PFSK-1 (cell line): ENCODE data around the gene KCNH1.

Experiments
- FOXP2 ChIP-seq: optimal IDR thresholded peaks from 2 replicates; pipeline ENCODE3; 2011; ENCODE audit warnings: borderline replicate concordance, control low read depth, inconsistent platforms; ENCODE audit not compliant: insufficient read depth; ENCODE audit errors: extremely low read length, extremely low read depth
- POLR2AphosphoS5 ChIP-seq: IDR thresholded peaks from 2 replicates; pipeline ENCODE4 v1.6.1; 2012; ENCODE audit warnings: low read depth, mild to moderate bottlenecking, control low read depth, low read length, moderate library complexity
- REST ChIP-seq, 2 experiments: IDR thresholded peaks; 2 replicates each; pipeline versions ENCODE4 v1.6.1 to v1.8.0; 2011 to 2012; ENCODE audit warnings: low read depth in 2 of 2, low read length in 2 of 2, control low read depth in 1 of 2, inconsistent platforms in 1 of 2, mild to moderate bottlenecking in 1 of 2, moderate library complexity in 1 of 2; ENCODE audit not compliant: insufficient read depth in 1 of 2
- TAF1 ChIP-seq: IDR thresholded peaks from 2 replicates; pipeline ENCODE4 v1.6.1; 2012; ENCODE audit warnings: low read length, control low read depth, borderline replicate concordance; ENCODE audit not compliant: insufficient read depth

GRCh38 chr1:210646258-210646616 is 487.7 kb downstream of the KCNH1 start:
- TF ChIP-seq REST (IDR thresholded peaks at IDR 0.05; ENCODE audit: insufficient read depth in 1 of 2, low read depth in 2 of 2, low read length in 2 of 2), result no peak
- TF ChIP-seq TAF1, result no peak
- TF ChIP-seq POLR2AphosphoS5, result no peak
- TF ChIP-seq FOXP2, result no peak
